HCT116 (cell line): ENCODE data around the gene CHST15. TPM values are rescaled to one million over a fixed set of nuclear protein-coding genes. Genes with fewer than 3 reads are reported as not detected.

Experiments used
- ATAC-seq: fragments of 200-7000 bp; cut with Tn5 transposase; 2 replicates; pipeline ENCODE4 v1.9.1; 2020; ENCODE audit warnings: mild to moderate bottlenecking, moderate library complexity
- BruUV-seq: library from RNA; stranded (reverse); fragments of 400-500 nt; replicated peaks from 2 replicates; lab custom pipeline; 2021; lab: Mats Ljungman, UMichigan
- CTCF ChIA-PET: fragments of 300-600 bp; sonication (Branson Sonifier 250); formaldehyde crosslinking; loops from one replicate; lab custom pipeline; 2021; ENCODE audit warnings: antibody characterized with exemption; lab: Charles Lee
- POLR2A ChIA-PET: fragments of 300-600, 350-600 bp; sonication (Branson Sonifier 250); formaldehyde crosslinking; loops from one replicate; lab custom pipeline; 2021; ENCODE audit warnings: antibody characterized with exemption; lab: Charles Lee
- RAD21 ChIA-PET, 2 experiments: fragments of 300-600 bp; sonication (Branson Sonifier 250); formaldehyde crosslinking; loops; one replicate each; lab custom pipeline; 2023; ENCODE audit warnings: low total read pairs in 2 of 2; ENCODE audit not compliant: uncharacterized antibody in 2 of 2, unreplicated experiment in 2 of 2, low non-redundant PET in 1 of 2; lab: Charles Lee
- DNase-seq: peaks from one replicate; pipeline ENCODE4 v3.0.0-alpha.2; 2010; ENCODE audit warnings: low read depth, low spot score
- H2AFZ ChIP-seq: fragments of 200-600 bp; shearing (Covaris generic), sonication (generic); 2 replicates; pipeline ENCODE4 v1.6.1; 2017; ENCODE audit warnings: low read depth, mixed run types, mixed read lengths, antibody characterized with exemption, low read length; ENCODE audit not compliant: poor library complexity, severe bottlenecking
- H3K27ac ChIP-seq: 2 replicates; pipeline ENCODE4 v1.5.1; 2012; ENCODE audit warnings: low read depth, low read length
- H3K27me3 ChIP-seq: fragments of 200-600 bp; sonication (generic); 2 replicates; pipeline ENCODE4 v1.6.1; 2016; ENCODE audit warnings: mixed run types, low read length, mixed read lengths; ENCODE audit not compliant: insufficient read depth
- H3K36me3 ChIP-seq, 2 experiments: fragments of 200-500 bp in 1 of 2; fragments of 200-600 bp in 1 of 2; sonication (Bioruptor generic) in 1 of 2; sonication (generic) in 1 of 2; 2 replicates each; pipeline versions ENCODE4 v1.5.1 to v1.6.1; 2014 to 2016; ENCODE audit warnings: low read length in 2 of 2, inconsistent platforms in 1 of 2, mixed read lengths in 1 of 2, mixed run types in 1 of 2; ENCODE audit not compliant: insufficient read depth in 2 of 2, control insufficient read depth in 1 of 2
- H3K4me1 ChIP-seq, 2 experiments: fragments of 200-600 bp in 1 of 2; sonication (generic) in 1 of 2; 2 replicates each; pipeline versions ENCODE4 v1.5.1 to v1.6.1; 2012 to 2017; ENCODE audit warnings: low read length in 2 of 2, inconsistent platforms in 1 of 2, mild to moderate bottlenecking in 1 of 2, mixed read lengths in 1 of 2, mixed run types in 1 of 2, moderate library complexity in 1 of 2; ENCODE audit not compliant: insufficient read depth in 2 of 2, control insufficient read depth in 1 of 2
- H3K4me2 ChIP-seq: fragments of 200-600 bp; sonication (generic); 2 replicates; pipeline ENCODE4 v1.6.1; 2017; ENCODE audit warnings: mixed run types, low read length, mixed read lengths
- H3K4me3 ChIP-seq, 2 experiments: fragments of 200-600 bp in 1 of 2; sonication (generic) in 1 of 2; replicated peaks in 1 of 2; 2 replicates each; pipeline ENCODE4 v1.5.1; 2011 to 2016; ENCODE audit warnings: low read length in 2 of 2, control low read depth in 1 of 2, low read depth in 1 of 2, mild to moderate bottlenecking in 1 of 2, mixed read lengths in 1 of 2, mixed run types in 1 of 2
- H3K79me2 ChIP-seq: fragments of 200-600 bp; sonication (generic); 2 replicates; pipeline ENCODE4 v1.6.1; 2017; ENCODE audit warnings: mild to moderate bottlenecking, mixed run types, low read length, moderate library complexity, mixed read lengths; ENCODE audit not compliant: insufficient read depth
- H3K9ac ChIP-seq: fragments of 200-600 bp; sonication (generic); 2 replicates; pipeline ENCODE4 v1.6.1; 2016; ENCODE audit warnings: low read length, mixed read lengths
- H3K9me2 ChIP-seq: fragments of 200-600 bp; sonication (generic), shearing (Covaris generic); 2 replicates; pipeline ENCODE4 v1.6.1; 2017; ENCODE audit warnings: mixed run types, mild to moderate bottlenecking, moderate library complexity; ENCODE audit not compliant: insufficient read depth
- H3K9me3 ChIP-seq, 2 experiments: fragments of 200-500 bp in 1 of 2; fragments of 200-600 bp in 1 of 2; sonication (Bioruptor generic) in 1 of 2; sonication (generic) in 1 of 2; 2 replicates each; pipeline ENCODE4 v1.6.1; 2014 to 2017; ENCODE audit warnings: low read length in 2 of 2, mixed read lengths in 2 of 2, inconsistent platforms in 1 of 2, low read depth in 1 of 2, mild to moderate bottlenecking in 1 of 2, mixed run types in 1 of 2, moderate library complexity in 1 of 2; ENCODE audit not compliant: control insufficient read depth in 1 of 2, insufficient read depth in 1 of 2
- H4K20me1 ChIP-seq: fragments of 200-600 bp; sonication (generic), shearing (Covaris generic); 2 replicates; pipeline ENCODE4 v1.6.1; 2017; ENCODE audit warnings: mixed run types, mild to moderate bottlenecking, moderate library complexity; ENCODE audit not compliant: insufficient read depth
- CEBPB ChIP-seq: IDR thresholded peaks from 2 replicates; pipeline ENCODE4 v1.6.1; 2012; ENCODE audit warnings: low read depth
- EGR1 ChIP-seq: IDR thresholded peaks from 2 replicates; pipeline ENCODE4 v1.6.1; 2012; ENCODE audit warnings: low read depth
- EZH2 ChIP-seq: fragments of 200-600 bp; sonication (generic); IDR thresholded peaks from 2 replicates; pipeline ENCODE4 v1.6.1; 2017; ENCODE audit warnings: antibody characterized with exemption, mixed run types
- EZH2phosphoT487 ChIP-seq: fragments of 200-600 bp; IDR thresholded peaks from 2 replicates; pipeline ENCODE4 v1.6.1; 2018; ENCODE audit warnings: antibody characterized with exemption, borderline replicate concordance
- FOSL1 ChIP-seq: IDR thresholded peaks from 2 replicates; pipeline ENCODE4 v1.6.1; 2012; ENCODE audit warnings: low read depth
- POLR2AphosphoS5 ChIP-seq: IDR thresholded peaks from 2 replicates; pipeline ENCODE4 v1.6.1; 2011; ENCODE audit warnings: mild to moderate bottlenecking, low read depth, low read length, moderate library complexity
- RAD21 ChIP-seq: IDR thresholded peaks from 2 replicates; pipeline ENCODE4 v1.6.1; 2012; ENCODE audit warnings: low read depth, mild to moderate bottlenecking
- SIN3A ChIP-seq: IDR thresholded peaks from 2 replicates; pipeline ENCODE4 v1.6.1; 2012; ENCODE audit warnings: low read depth
- SP1 ChIP-seq: IDR thresholded peaks from 2 replicates; pipeline ENCODE4 v1.6.1; 2012; ENCODE audit warnings: low read depth
- SRF ChIP-seq: IDR thresholded peaks from 2 replicates; pipeline ENCODE4 v1.6.1; 2012; ENCODE audit warnings: low read depth
- TCF7L2 ChIP-seq: IDR thresholded peaks from 2 replicates; pipeline ENCODE4 v1.7.0; 2011; ENCODE audit warnings: borderline replicate concordance, inconsistent platforms; ENCODE audit not compliant: insufficient read depth, insufficient read length; ENCODE audit errors: extremely low read depth
- ZFX ChIP-seq: fragments of 450-650 bp; IDR thresholded peaks from 2 replicates; pipeline ENCODE4 v1.6.1; 2017
- ZNF274 ChIP-seq: fragments of 200-500 bp; sonication (Bioruptor generic); IDR thresholded peaks from 2 replicates; pipeline ENCODE4 v1.6.1; 2014; ENCODE audit warnings: mild to moderate bottlenecking, low read depth, low read length, inconsistent platforms
- intact Hi-C: fragments of 100-400 bp; cut with micrococcal nuclease; formaldehyde crosslinking; loops from 2 replicates; pipeline ENCODE4 v1.10.0; 2022
- total RNA-seq: library from RNA; stranded (reverse); gene quantifications from one replicate; pipeline ENCODE4 v1.2.1, GENCODE V29; 2021; ENCODE audit not compliant: unreplicated experiment
- TF ChIP-seq, protein P1 (sequence below): IDR thresholded peaks from 2 replicates; pipeline ENCODE4 v1.6.1; 2012
- TF ChIP-seq, protein P2 (sequence below): IDR thresholded peaks from 2 replicates; pipeline ENCODE4 v1.6.1; 2011; ENCODE audit warnings: mild to moderate bottlenecking, low read length, moderate library complexity; ENCODE audit not compliant: insufficient replicate concordance; ENCODE audit errors: extremely low read depth
- TF ChIP-seq, protein P3 (sequence below): IDR thresholded peaks from 2 replicates; pipeline ENCODE4 v1.6.1; 2012; ENCODE audit warnings: low read depth
- TF ChIP-seq, protein P4 (sequence below), 3 experiments: fragments of 200-600 bp in 1 of 3; sonication (generic) in 1 of 3; IDR thresholded peaks in 2 of 3; conservative IDR thresholded peaks in 1 of 3; 2 replicates each; pipeline ENCODE4 v1.5.1; 2012 to 2017; ENCODE audit warnings: low read depth in 2 of 3, low read length in 2 of 3, antibody characterized with exemption in 1 of 3, borderline replicate concordance in 1 of 3, control low read depth in 1 of 3, mild to moderate bottlenecking in 1 of 3, mixed read lengths in 1 of 3, mixed run types in 1 of 3, moderate library complexity in 1 of 3; ENCODE audit not compliant: insufficient read depth in 1 of 3

CHST15 gene
- total RNA-seq, 1 experiment from 2014 or later: 47.2 TPM

DNA sequence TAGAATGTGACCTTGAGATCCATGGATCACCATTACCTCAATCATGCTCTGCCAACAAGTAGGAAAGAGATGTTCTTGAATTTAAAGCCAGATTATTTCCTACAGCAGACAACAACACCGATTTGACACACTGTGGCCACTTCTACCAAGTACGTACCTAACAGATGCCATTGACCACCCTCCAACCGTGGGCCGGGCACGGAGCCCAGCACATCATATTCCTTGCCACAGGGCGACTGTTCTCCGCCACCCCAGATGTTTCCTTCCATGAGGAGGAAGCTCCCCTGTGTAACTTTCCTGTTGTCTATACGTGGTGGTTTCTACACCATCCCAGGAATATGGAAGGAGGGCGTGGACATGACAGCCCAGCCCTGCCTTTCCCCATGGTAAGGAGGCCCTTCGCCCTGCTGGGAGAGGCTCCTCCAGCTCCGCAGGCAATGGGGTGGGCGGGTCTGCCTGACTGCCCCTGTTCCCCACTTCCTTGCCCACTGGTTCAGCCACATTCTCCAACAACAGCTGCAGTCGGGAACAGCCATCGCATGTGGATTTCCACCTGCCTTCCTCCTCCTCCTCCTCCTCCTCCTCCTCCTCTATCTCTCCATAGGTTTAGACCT, 7.2 kb downstream of the CHST15 start:
- POLR2A ChIA-PET: no interaction called here
- no peak overlapping the region for H3K9ac ChIP-seq
- no peak overlapping the region for H2AFZ ChIP-seq
- CTCF ChIA-PET: no interaction called here
- BruUV-seq: no TSS peak
- no peaks in the 10 kb centered on the region for H3K9me3 ChIP-seq
- peaks cover 19 to 29% of the 10 kb centered on the region in 2 experiments for H3K4me1 ChIP-seq
- H3K36me3 ChIP-seq: peaks cover 0 to 5% of the 10 kb centered on the region in 2 experiments; a peak in 1 of 4 replicates
- H3K4me2 ChIP-seq: no peak overlapping the region
- intact Hi-C loops: no loop called here
- H3K27ac ChIP-seq: no peak overlapping the region
- no peaks in the 10 kb centered on the region for H3K9me2 ChIP-seq
- H4K20me1 ChIP-seq: no peaks in the 10 kb centered on the region
- RAD21 ChIA-PET: no interaction called here
- no peaks in the 10 kb centered on the region for H3K27me3 ChIP-seq
- TF ChIP-seq SP1 (no peak), CEBPB (no peak), SIN3A (no peak), EZH2phosphoT487 (no peak), EGR1 (no peak), RAD21 (no peak), ZFX (no peak), POLR2AphosphoS5 (no peak), ZNF274 (no peak), EZH2 (no peak), SRF (no peak), TCF7L2 (no peak), FOSL1 (no peak)
- TF ChIP-seq, protein P1, sequence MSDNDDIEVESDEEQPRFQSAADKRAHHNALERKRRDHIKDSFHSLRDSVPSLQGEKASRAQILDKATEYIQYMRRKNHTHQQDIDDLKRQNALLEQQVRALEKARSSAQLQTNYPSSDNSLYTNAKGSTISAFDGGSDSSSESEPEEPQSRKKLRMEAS: no peak
- TF ChIP-seq, protein P2, sequence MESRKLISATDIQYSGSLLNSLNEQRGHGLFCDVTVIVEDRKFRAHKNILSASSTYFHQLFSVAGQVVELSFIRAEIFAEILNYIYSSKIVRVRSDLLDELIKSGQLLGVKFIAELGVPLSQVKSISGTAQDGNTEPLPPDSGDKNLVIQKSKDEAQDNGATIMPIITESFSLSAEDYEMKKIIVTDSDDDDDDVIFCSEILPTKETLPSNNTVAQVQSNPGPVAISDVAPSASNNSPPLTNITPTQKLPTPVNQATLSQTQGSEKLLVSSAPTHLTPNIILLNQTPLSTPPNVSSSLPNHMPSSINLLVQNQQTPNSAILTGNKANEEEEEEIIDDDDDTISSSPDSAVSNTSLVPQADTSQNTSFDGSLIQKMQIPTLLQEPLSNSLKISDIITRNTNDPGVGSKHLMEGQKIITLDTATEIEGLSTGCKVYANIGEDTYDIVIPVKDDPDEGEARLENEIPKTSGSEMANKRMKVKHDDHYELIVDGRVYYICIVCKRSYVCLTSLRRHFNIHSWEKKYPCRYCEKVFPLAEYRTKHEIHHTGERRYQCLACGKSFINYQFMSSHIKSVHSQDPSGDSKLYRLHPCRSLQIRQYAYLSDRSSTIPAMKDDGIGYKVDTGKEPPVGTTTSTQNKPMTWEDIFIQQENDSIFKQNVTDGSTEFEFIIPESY: no peak
- TF ChIP-seq, protein P3, sequence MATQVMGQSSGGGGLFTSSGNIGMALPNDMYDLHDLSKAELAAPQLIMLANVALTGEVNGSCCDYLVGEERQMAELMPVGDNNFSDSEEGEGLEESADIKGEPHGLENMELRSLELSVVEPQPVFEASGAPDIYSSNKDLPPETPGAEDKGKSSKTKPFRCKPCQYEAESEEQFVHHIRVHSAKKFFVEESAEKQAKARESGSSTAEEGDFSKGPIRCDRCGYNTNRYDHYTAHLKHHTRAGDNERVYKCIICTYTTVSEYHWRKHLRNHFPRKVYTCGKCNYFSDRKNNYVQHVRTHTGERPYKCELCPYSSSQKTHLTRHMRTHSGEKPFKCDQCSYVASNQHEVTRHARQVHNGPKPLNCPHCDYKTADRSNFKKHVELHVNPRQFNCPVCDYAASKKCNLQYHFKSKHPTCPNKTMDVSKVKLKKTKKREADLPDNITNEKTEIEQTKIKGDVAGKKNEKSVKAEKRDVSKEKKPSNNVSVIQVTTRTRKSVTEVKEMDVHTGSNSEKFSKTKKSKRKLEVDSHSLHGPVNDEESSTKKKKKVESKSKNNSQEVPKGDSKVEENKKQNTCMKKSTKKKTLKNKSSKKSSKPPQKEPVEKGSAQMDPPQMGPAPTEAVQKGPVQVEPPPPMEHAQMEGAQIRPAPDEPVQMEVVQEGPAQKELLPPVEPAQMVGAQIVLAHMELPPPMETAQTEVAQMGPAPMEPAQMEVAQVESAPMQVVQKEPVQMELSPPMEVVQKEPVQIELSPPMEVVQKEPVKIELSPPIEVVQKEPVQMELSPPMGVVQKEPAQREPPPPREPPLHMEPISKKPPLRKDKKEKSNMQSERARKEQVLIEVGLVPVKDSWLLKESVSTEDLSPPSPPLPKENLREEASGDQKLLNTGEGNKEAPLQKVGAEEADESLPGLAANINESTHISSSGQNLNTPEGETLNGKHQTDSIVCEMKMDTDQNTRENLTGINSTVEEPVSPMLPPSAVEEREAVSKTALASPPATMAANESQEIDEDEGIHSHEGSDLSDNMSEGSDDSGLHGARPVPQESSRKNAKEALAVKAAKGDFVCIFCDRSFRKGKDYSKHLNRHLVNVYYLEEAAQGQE: no peak
- TF ChIP-seq, protein P4, sequence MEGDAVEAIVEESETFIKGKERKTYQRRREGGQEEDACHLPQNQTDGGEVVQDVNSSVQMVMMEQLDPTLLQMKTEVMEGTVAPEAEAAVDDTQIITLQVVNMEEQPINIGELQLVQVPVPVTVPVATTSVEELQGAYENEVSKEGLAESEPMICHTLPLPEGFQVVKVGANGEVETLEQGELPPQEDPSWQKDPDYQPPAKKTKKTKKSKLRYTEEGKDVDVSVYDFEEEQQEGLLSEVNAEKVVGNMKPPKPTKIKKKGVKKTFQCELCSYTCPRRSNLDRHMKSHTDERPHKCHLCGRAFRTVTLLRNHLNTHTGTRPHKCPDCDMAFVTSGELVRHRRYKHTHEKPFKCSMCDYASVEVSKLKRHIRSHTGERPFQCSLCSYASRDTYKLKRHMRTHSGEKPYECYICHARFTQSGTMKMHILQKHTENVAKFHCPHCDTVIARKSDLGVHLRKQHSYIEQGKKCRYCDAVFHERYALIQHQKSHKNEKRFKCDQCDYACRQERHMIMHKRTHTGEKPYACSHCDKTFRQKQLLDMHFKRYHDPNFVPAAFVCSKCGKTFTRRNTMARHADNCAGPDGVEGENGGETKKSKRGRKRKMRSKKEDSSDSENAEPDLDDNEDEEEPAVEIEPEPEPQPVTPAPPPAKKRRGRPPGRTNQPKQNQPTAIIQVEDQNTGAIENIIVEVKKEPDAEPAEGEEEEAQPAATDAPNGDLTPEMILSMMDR (IDR thresholded peaks at IDR 0.05 in 2 of 3, conservative IDR thresholded peaks at IDR 0.05 in 1 of 3; ENCODE audit: borderline replicate concordance in 1 of 3, insufficient read depth in 1 of 3, low read depth in 2 of 3, low read length in 2 of 3): no peak
- H3K4me3 ChIP-seq: no peak overlapping the region
- ATAC-seq: no peak
- DNase-seq: no peak
- peaks cover 98% of the 10 kb centered on the region for H3K79me2 ChIP-seq
